ENCODE results near the gene HHATL.

DNA sequence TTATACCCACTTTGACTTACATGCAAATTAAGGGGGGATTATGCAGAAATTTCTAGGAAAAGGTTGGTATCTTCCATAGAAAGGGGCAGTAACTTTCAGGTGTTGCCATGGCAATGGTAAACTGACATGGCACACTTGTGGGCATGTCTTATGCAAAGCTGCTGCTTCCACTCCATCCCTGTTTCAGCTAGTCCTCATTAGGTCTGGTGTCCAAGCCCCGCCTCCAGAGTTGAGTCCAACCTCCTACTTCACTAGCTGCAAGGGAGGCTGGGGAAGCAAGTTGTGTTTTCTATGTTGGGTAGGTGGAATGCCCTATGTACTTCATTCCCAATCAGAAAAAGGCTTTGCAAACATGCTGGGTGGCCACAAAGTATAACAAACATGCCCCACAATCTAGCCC, 31.9 kb downstream of the HHATL start:
- TF ChIP-seq CTCF (conservative IDR thresholded peaks at IDR 0.05; ENCODE audit: low read depth, low read length) (no peak), EZH2 (IDR thresholded peaks at IDR 0.05; ENCODE audit: borderline replicate concordance, low read depth, low read length, poor library complexity, severe bottlenecking) (no peak)
